Left lobe of liver (tissue), 2 donors: ENCODE measurements around the gene KCNN4. TPM values are rescaled to one million over a fixed set of nuclear protein-coding genes. Genes with fewer than 3 reads are reported as not detected.

Experiments used
- ATAC-seq: fragments of 200-7000 bp; cut with Tn5 transposase; one replicate; pipeline ENCODE4 v1.9.1; 2020; ENCODE audit warnings: mild to moderate bottlenecking, moderate library complexity
- DNase-seq: peaks from one replicate; pipeline ENCODE4 v3.0.0-alpha.2; 2020; ENCODE audit warnings: low spot score
- total RNA-seq: library from RNA; stranded (reverse); gene quantifications from one replicate; pipeline ENCODE4 v1.2.1, GENCODE V29; 2021
- donor health status: DM: no; HTN: no; CAD: no; lungs with moderate emphysema.
- donor health status: DM: no; HTN: yes; CAD: no.

KCNN4 gene
- total RNA-seq, 1 donor from 2014 or later, result 0.43 TPM

DNA sequence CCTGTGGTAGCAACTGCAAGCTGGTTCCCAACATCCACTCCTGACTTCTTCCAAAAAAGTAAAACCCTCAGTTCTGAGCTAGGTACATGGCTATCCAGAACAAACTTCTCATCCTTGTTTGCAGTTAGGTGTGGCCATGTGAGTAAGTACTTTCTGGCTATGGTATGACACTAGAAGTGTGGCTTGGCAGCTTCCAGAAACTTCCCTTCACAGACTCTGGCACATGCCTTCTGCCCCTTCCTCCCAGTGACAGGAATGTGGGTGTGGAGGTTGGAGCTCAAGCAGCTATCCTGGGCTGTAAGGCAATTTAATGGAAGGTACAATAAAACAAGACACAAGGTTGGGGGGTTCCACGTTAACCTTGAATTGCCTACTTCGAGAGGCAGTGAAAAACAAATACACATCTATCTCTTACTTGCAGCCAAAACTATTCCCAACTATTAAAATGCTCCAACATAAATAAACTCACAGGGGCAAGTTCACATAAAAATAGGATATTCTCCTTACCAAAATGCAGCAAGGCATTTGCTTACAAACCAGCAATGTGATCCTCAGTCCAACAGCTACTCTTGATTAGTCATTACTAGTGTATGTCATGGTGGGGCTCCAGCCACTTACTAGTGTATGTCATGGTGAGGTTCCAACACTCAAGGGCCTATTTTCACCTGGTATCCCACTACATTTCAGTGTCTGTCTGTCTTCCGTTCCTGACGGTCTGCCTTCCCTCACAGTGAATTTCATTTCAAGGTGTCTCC is 29.1 kb downstream of the KCNN4 start:
- ATAC-seq (no peak), DNase-seq (no peak)

DNA sequence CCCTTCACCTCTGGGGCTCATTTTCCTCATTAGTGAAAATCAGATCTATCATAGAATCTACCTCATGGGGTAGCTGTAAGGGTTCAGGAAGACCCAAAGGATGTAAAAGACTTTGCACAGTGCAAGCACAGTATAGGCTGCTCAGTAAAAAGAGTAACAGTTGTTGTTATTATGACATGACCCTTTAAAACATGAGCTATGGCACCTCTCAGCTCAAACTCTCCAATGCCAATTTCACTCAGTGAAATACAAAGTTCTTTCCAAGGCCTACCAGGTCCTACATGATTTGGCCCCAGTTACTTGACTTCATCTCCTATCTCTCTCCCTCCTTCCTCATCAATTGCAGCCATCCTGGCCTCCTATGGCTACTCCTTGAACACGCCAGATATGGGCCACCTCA is 30.9 kb downstream of the KCNN4 start:
- DNase-seq (no peak), ATAC-seq (no peak)

DNA sequence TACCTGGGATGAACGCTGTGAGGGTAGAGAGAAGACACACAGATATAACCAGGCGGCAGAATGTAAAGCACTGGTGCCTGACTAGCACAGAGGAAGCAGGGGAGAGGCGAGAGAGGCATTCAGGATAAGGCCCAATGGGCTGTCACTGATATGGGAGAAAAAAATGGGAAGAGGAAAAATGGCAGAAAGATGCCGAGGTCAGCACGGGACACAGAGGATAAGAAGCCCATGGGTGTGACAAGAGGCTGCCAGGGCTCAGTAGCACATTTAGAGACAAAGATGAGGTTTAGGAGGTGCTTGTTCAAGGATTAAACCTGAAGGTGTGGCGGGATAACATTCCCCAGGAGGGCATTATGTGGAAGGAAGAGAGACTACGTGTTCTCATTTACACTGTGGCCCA is 31.6 kb downstream of the KCNN4 start:
- no peak for ATAC-seq
- DNase-seq, result no peak

DNA sequence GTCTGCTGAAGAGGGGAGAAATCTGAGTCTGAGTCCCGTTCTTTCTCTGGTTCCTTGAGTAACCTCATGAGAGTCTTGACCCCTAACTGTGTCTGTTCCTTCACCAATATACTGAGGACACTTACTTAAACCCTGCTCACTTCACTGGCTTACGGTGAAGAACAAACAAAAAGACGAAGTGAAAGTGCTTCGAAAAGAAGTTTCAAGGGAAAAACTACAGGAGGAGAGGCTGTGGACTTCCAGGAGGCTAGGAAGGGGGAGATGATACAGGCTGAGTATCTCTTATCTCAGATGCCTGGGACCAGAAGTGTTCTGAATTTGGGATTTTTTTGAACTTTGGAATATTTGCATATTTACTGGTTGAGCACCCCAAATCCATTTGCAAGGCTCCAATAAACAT is 32.1 kb downstream of the KCNN4 start:
- ATAC-seq (no peak), DNase-seq (no peak)

GRCh38 chr19:43748205-43748594 is 32.6 kb downstream of the KCNN4 start:
- DNase-seq (no peak), ATAC-seq (no peak)

DNA sequence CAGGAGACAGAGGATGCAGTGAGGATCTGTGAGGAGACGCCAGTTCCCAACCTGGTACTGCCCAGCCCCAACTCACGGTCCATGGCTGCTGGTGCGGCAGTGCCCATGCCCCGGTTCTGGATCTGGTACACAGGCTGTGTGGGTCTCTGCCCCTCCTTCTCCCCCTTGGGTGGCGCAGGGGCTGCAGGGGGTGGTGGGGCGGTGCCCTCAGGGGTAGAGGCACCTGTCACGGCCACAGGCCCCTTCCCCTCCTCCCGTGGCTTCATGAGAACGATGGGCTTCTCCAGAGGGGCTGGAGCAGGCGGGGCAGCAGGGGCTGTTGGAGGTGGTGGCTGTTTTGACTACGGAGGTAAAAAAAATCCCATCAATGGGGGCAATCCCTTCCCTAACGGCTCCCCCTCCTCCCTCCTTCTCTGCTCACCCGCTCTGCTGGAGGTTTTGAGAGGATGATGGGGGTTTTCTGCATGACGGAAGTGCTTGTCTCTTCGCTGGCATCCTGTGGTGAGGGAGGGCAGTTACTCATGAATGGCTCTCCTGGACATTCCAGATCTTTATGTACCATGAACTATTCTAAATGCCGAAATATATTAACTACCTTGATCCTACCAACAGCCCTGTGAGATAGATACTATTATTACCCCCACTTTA is 33.1 kb downstream of the KCNN4 start:
- ATAC-seq, result no peak
- DNase-seq, result no peak

- no peak for ATAC-seq
- no peak for DNase-seq
Measured at GRCh38 chr19:43743059-43743458, 37.7 kb downstream of the KCNN4 start.

GRCh38 chr19:43741075-43741825 is 39.5 kb downstream of the KCNN4 start:
- ATAC-seq, result no peak
- no peak for DNase-seq

- peak; percentile 78 for ATAC-seq
- DNase-seq, result no peak
Measured at GRCh38 chr19:43739439-43740235, 41.1 kb downstream of the KCNN4 start.

DNA sequence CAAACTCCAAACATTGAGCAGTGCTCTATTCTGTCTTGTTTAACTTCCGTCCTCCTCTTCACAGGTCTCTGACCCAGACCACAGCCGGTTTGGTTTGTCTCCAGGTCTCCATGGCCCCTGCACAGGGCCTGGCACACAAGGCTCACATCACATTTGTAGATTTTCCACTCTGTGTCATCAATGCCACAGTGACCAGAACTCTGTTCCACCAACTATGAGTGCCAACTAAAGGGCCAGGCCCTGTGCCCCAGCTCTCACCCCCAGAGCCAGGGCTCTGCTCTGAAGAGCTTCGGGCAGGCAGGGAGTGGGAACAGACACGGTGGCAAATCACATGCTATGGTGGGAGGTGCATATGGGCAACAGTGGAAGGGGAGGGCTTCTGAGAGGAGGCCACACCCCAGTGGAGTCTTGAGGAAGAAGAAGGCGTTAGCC is 42.0 kb downstream of the KCNN4 start:
- no peak for DNase-seq

DNA sequence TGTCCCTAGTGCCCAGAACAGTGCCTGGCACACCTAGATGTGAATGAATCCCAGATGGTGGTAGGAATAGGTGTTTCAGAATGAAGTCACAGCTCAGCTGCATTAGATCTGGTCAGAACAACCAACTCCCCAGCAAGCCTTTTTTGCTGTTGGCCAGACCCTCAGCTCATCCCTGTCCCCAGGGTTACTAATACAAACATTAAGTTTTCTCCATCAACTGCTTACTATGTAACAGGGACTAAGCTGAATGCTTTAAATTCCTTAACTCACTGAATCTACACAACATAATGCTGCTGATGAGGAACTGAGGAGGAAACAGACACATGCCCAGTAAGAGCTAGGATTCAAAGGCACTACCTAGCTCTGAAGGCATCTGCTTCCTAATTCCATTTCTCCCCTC is 44.8 kb downstream of the KCNN4 start:
- DNase-seq (no peak), ATAC-seq (no peak)

More for the DNA sequence above, 42.0 kb downstream of the KCNN4 start:
- ATAC-seq, result peak; percentile 60

GRCh38 chr19:43735013-43735412 is 45.8 kb downstream of the KCNN4 start:
- ATAC-seq (no peak), DNase-seq (no peak)

DNA sequence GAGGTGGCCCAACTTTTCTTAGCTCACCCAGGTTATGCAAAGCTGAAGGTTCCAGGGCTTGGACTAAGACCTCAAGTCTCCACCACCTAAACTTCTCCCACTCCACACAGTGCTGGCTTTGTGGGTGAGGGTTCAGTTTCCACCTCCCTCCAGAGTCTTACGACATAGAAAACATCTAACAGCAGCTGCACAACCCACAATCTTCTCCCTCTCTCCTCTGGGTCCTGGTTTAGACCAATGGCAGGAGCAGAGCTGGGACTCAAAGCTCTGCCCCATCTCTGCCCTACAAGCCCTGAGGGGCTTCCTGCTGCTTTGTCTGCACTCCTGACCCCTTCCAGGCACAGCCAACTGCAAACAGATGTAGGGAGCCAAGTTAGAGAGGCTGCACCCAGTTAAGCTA is 48.9 kb downstream of the KCNN4 start:
- DNase-seq, result no peak
- no peak for ATAC-seq

GRCh38 chr19:43731346-43731745 is 49.4 kb downstream of the KCNN4 start:
- DNase-seq, result no peak

GRCh38 chr19:43729919-43730318 is 50.9 kb downstream of the KCNN4 start:
- ATAC-seq, result no peak
- no peak for DNase-seq

More at GRCh38 chr19:43731346-43731745, 49.4 kb downstream of the KCNN4 start:
- no peak for ATAC-seq

DNA sequence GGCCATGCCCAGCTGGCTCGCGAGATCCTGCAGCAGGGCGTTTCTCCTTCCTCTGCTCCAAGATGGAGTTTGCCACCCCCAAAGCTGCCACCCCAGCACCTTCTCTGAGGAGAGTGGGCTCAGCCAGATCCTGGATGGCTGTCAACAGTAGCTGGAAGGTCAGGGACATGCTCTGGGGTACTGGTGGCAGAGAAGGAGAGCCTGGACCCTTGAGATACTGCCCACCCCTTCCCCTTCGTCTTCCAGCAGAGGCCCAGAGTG is 53.2 kb downstream of the KCNN4 start:
- DNase-seq (no peak), ATAC-seq (no peak)

- no peak for DNase-seq
- peak; percentile 66 for ATAC-seq
Measured at GRCh38 chr19:43726736-43727592, 53.8 kb downstream of the KCNN4 start.

DNA sequence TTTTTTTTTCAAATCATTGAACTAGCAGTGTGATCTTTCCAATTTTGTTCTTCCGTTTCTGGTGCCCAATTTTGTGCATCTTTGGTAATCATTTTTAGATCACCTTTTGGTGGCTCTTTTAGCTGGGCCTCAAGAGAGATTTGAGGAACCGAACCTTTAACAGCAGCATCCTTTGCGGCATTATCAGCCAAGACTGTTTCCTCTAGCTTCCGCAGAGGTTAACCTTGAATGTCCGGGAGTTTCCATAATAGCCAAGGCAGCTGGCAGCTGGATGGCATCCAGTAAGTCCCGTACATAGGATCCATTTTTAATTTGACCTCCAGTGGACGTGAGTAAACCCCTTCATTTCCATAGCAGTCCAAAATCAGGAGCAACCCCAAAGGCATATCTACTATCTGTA is 55.3 kb downstream of the KCNN4 start:
- no peak for ATAC-seq

DNA sequence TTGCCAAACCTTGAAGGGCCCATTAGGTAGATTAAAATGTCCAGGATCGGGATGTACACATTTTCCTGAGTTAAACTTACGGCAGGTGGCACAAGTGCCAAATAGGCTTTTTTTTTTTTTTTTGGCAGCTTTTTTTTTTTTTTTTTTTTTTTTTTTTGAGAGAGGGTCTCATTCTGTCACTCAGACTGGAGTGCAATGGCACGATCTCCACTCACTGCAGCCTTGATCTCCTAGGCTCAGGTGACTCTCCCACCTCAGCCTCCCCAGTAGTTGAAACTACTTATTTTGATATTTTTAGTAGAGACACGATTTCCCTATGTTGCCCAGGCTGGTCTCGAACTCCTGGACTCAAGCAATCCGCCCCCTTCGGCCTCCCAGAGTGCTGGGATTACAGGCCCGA is 55.9 kb downstream of the KCNN4 start:
- DNase-seq (no peak), ATAC-seq (no peak)

More for the DNA sequence above, 55.3 kb downstream of the KCNN4 start:
- no peak for DNase-seq

GRCh38 chr19:43723588-43723987 is 57.2 kb downstream of the KCNN4 start:
- no peak for ATAC-seq
- no peak for DNase-seq
